DND-41 (cell line): ENCODE data around the gene WDR83.

Experiments
- ATAC-seq: fragments of 200-7000 bp; cut with Tn5 transposase; 3 replicates; pipeline ENCODE4 v1.9.1; 2021; ENCODE audit warnings: low read depth; ENCODE audit not compliant: insufficient read depth
- DNase-seq: peaks from one replicate; pipeline ENCODE4 v3.0.0-alpha.2; 2020
- H2AFZ ChIP-seq: 2 replicates; pipeline ENCODE4 v1.6.0; 2012; ENCODE audit warnings: low read depth, low read length
- H3K27ac ChIP-seq: 2 replicates; pipeline ENCODE4 v1.5.1; 2012; ENCODE audit warnings: low read length, inconsistent platforms
- H3K27me3 ChIP-seq: fragments of 200-600 bp; sonication (generic); 2 replicates; pipeline ENCODE4 v1.6.0; 2012; ENCODE audit warnings: low read length, mild to moderate bottlenecking, inconsistent platforms; ENCODE audit not compliant: insufficient read depth, poor library complexity
- H3K36me3 ChIP-seq: 2 replicates; pipeline ENCODE4 v1.5.1; 2012; ENCODE audit warnings: low read length, inconsistent platforms; ENCODE audit not compliant: insufficient read depth
- H3K4me1 ChIP-seq: 2 replicates; pipeline ENCODE4 v1.5.1; 2012; ENCODE audit warnings: mild to moderate bottlenecking, low read length; ENCODE audit not compliant: insufficient read depth
- H3K4me2 ChIP-seq: 2 replicates; pipeline ENCODE4 v1.6.0; 2012; ENCODE audit warnings: mild to moderate bottlenecking, moderate library complexity, low read length, inconsistent platforms; ENCODE audit not compliant: insufficient read depth
- H3K4me3 ChIP-seq, 2 experiments: fragments of 200-600 bp in 1 of 2; shearing (Covaris generic) in 1 of 2; 2 replicates each; pipeline ENCODE4 v1.5.1; 2012 to 2016; ENCODE audit warnings: inconsistent platforms in 2 of 2, low read length in 2 of 2, mild to moderate bottlenecking in 2 of 2, low read depth in 1 of 2, moderate library complexity in 1 of 2
- H3K79me2 ChIP-seq: 2 replicates; pipeline ENCODE4 v1.6.0; 2012; ENCODE audit warnings: low read length, inconsistent platforms; ENCODE audit not compliant: insufficient read depth
- H3K9ac ChIP-seq: 2 replicates; pipeline ENCODE4 v1.6.0; 2012; ENCODE audit warnings: low read depth, mild to moderate bottlenecking, inconsistent platforms, low read length, moderate library complexity
- H3K9me3 ChIP-seq: 2 replicates; pipeline ENCODE4 v1.5.1; 2012; ENCODE audit warnings: low read length, moderate library complexity, mild to moderate bottlenecking, inconsistent platforms; ENCODE audit not compliant: insufficient read depth, severe bottlenecking
- H4K20me1 ChIP-seq: 2 replicates; pipeline ENCODE4 v1.6.0; 2012; ENCODE audit warnings: low read length; ENCODE audit not compliant: insufficient read depth
- EZH2 ChIP-seq: IDR thresholded peaks from 3 replicates; pipeline ENCODE4 v1.6.1; 2012; ENCODE audit warnings: borderline replicate concordance, low read depth, mild to moderate bottlenecking, moderate library complexity, low read length, inconsistent platforms; ENCODE audit not compliant: severe bottlenecking
- TF ChIP-seq, protein P1 (sequence below): IDR thresholded peaks from 2 replicates; pipeline ENCODE4 v1.5.1; 2012; ENCODE audit warnings: borderline replicate concordance, low read length, moderate library complexity, mild to moderate bottlenecking; ENCODE audit not compliant: poor library complexity, severe bottlenecking; ENCODE audit errors: extremely low read depth

WDR83 gene

DNA sequence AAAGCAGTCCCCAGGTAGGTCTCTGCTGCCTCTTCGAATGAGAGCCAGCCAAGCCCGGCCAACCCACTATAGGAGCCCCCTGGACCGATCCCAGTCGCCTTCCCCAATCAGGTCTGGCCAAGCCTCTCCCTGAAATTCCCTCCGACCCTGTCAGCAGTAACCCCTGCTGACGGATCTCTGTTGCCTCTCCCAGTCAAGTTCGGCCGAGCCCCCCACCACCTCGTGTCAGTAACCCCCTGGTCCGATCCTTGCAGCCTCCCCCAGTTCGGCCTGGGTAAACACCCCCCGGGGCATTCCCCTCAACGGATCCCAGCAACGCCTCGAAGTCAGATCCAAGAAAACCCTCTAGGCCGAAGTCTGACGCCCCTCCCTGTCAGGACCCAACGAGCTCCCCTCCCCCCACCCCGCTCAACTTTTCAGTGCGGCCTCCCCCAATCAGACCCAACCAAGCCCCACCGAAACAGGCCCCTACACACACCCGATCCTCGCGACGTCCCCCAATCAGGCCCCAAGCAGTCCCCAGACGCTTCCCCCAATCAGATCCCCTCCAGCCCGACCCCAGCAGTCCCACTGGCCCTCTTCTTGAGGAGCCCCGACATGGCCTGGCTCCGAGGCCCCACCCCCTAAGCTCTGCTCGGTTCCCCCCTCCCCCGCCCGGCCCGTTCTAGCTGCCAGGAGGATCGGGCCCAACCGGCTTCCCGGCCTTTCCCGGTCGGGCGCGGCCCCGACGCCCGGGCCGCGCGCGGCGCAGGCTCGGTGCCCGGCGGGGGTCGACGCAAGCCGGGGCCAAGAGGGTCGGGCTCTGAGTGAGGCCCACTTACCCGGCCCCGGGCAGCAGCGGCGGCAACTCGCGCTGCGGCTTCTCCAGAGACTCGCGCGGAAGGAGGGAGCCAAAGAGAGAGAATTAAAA is 55.3 kb downstream of the WDR83 start:
- Histone ChIP-seq H3K36me3 (peaks cover 45% of the 10 kb centered on the region), H3K4me3 (peak overlapping the region; percentile 50 to 71), H3K27ac (peak overlapping the region; percentile 92), H3K79me2 (peaks cover 76% of the 10 kb centered on the region), H3K9ac (peak overlapping the region; percentile 73), H4K20me1 (peaks cover 35% of the 10 kb centered on the region), H3K4me2 (peak overlapping the region; percentile 97), H3K27me3 (no peaks in the 10 kb centered on the region), H3K4me1 (peaks cover 32% of the 10 kb centered on the region), H3K9me3 (no peaks in the 10 kb centered on the region), H2AFZ (peak overlapping the region; percentile 80)
- ATAC-seq (peak; percentile 51), DNase-seq (peak; percentile 77)
- TF ChIP-seq, protein P1, sequence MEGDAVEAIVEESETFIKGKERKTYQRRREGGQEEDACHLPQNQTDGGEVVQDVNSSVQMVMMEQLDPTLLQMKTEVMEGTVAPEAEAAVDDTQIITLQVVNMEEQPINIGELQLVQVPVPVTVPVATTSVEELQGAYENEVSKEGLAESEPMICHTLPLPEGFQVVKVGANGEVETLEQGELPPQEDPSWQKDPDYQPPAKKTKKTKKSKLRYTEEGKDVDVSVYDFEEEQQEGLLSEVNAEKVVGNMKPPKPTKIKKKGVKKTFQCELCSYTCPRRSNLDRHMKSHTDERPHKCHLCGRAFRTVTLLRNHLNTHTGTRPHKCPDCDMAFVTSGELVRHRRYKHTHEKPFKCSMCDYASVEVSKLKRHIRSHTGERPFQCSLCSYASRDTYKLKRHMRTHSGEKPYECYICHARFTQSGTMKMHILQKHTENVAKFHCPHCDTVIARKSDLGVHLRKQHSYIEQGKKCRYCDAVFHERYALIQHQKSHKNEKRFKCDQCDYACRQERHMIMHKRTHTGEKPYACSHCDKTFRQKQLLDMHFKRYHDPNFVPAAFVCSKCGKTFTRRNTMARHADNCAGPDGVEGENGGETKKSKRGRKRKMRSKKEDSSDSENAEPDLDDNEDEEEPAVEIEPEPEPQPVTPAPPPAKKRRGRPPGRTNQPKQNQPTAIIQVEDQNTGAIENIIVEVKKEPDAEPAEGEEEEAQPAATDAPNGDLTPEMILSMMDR, result no peak

DNA sequence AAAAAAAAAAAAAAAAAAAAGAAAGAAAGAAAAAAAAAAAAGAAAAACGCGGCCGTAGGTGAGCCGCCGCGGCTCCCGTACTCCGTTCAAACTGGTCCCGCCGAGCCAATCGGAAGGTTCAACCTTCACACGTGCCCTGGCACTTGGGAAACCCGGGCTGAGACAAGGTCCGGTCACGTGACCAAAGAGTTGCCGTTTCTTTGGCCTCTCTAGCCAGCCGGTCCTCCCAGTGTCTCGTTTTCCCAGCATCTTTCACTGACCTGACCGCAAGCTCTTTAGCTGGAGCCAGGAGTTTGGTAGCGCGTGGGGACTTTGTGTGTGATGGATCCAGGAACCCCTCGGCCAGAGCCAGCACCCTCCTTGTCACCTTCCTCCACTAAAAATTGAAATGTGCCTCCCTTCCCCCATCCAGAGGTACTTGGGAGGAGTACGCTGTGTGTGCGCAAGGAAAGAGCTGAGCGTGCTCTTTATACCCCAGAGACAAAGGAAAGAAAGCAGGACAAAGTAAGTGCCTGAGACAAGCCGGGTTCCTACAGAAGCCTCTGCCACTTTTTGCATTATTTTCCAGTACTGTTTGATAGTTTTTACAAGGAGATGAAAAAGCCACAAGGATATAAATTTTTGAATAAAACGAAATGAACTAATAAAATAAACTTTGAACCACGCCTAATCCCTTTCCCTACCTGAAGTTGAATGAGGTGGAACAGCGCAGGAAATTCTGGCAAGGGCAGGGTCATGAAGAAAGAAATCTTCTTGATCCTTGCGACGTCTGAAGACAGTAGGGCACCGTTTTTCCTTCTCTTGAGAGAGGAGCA is 56.2 kb downstream of the WDR83 start:
- peaks cover 32% of the 10 kb centered on the region for H3K4me1 ChIP-seq
- peak overlapping the region; percentile 94 for H3K4me2 ChIP-seq
- TF ChIP-seq, protein P1, result no peak
- no peak for TF ChIP-seq EZH2
- peak overlapping the region; percentile 92 for H3K27ac ChIP-seq
- H3K9me3 ChIP-seq, result no peaks in the 10 kb centered on the region
- H3K36me3 ChIP-seq, result peaks cover 38% of the 10 kb centered on the region
- H4K20me1 ChIP-seq, result peaks cover 33% of the 10 kb centered on the region
- DNase-seq, result peak; percentile 97
- H3K79me2 ChIP-seq, result peaks cover 68% of the 10 kb centered on the region
- peak overlapping the region; percentile 73 for H3K9ac ChIP-seq
- ATAC-seq, result peak; percentile 81
- H3K4me3 ChIP-seq, result peak overlapping the region; percentile 50 to 71
- H3K27me3 ChIP-seq, result no peaks in the 10 kb centered on the region
- H2AFZ ChIP-seq, result peak overlapping the region; percentile 85

DNA sequence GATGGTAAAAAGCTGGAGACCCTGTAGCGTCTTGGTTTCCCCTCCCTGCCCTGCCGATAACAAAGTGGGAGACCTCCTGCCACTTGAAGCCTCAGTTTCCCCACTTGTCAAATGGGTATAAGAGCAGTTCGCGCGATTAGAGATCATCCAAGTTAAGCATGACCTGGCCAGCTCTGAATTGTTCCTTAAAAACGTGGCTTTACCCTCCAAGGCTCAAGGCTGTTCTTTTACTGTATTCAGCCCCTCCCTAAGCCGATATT is 56.7 kb downstream of the WDR83 start:
- Histone ChIP-seq H3K79me2 (peaks cover 62% of the 10 kb centered on the region), H3K4me3 (peak overlapping the region; percentile 50 to 71), H2AFZ (peak overlapping the region; percentile 85), H3K9me3 (no peaks in the 10 kb centered on the region), H3K4me1 (peaks cover 32% of the 10 kb centered on the region), H3K4me2 (peak overlapping the region; percentile 94), H3K27ac (peak overlapping the region; percentile 90), H3K27me3 (no peaks in the 10 kb centered on the region), H3K9ac (peak overlapping the region; percentile 73), H3K36me3 (peaks cover 38% of the 10 kb centered on the region), H4K20me1 (peaks cover 33% of the 10 kb centered on the region)
- ATAC-seq (no peak), DNase-seq (peak; percentile 29)
- TF ChIP-seq, protein P1, result no peak
- TF ChIP-seq EZH2, result no peak
